Stimulated activated CD8-positive, alpha-beta memory T cell treated with anti-CD3 and anti-CD28 coated beads, Interleukin-15, amount 100 ng/mL, for 48 hours (primary cell): Measurements from ENCODE around the gene DHRS11.
A peak's percentile ranks its signal among the peaks of the same experiment; 100 is the strongest.

Experiments used
- DNase-seq, 2 donors: peaks; one replicate each; pipeline ENCODE4 v3.0.0-alpha.2; 2020; ENCODE audit warnings: low read depth in 2 of 2

The DHRS11 gene

GRCh38 chr17:36614081-36614480, 22.4 kb downstream of the DHRS11 start:
- no peak for DNase-seq

- DNase-seq = no peak
Measured at GRCh38 chr17:36614933-36615332, 23.3 kb downstream of the DHRS11 start.

- no peak for DNase-seq
Measured at GRCh38 chr17:36616061-36617029, 24.7 kb downstream of the DHRS11 start.

- no peak for DNase-seq
Measured at GRCh38 chr17:36617773-36618172, 26.1 kb downstream of the DHRS11 start.

GRCh38 chr17:36623281-36623680, 31.6 kb downstream of the DHRS11 start:
- no peak for DNase-seq

GRCh38 chr17:36625188-36625587, 33.5 kb downstream of the DHRS11 start:
- DNase-seq = no peak

GRCh38 chr17:36627101-36627500, 35.4 kb downstream of the DHRS11 start:
- no peak for DNase-seq

GRCh38 chr17:36628576-36628975, 36.9 kb downstream of the DHRS11 start:
- DNase-seq = no peak

GRCh38 chr17:36629252-36629847, 37.7 kb downstream of the DHRS11 start:
- peak; percentile 60 for DNase-seq

GRCh38 chr17:36629970-36630502, 38.4 kb downstream of the DHRS11 start:
- DNase-seq = no peak

- DNase-seq = no peak
Measured at GRCh38 chr17:36631022-36631421, 39.3 kb downstream of the DHRS11 start.

GRCh38 chr17:36632916-36633771, 41.5 kb downstream of the DHRS11 start:
- no peak for DNase-seq

GRCh38 chr17:36640346-36640745, 48.7 kb downstream of the DHRS11 start:
- DNase-seq = no peak

- no peak for DNase-seq
Measured at GRCh38 chr17:36640836-36641235, 49.2 kb downstream of the DHRS11 start.

- DNase-seq = no peak
Measured at GRCh38 chr17:36641331-36641876, 49.7 kb downstream of the DHRS11 start.

- no peak for DNase-seq
Measured at GRCh38 chr17:36641877-36642845, 50.5 kb downstream of the DHRS11 start.

- no peak for DNase-seq
Measured at GRCh38 chr17:36643086-36643685, 51.5 kb downstream of the DHRS11 start.

- no peak for DNase-seq
Measured at GRCh38 chr17:36645422-36645821, 53.7 kb downstream of the DHRS11 start.

- no peak for DNase-seq
Measured at GRCh38 chr17:36647636-36648035, 56.0 kb downstream of the DHRS11 start.
